ENCODE results near the gene TSHR.

- TF ChIP-seq PATZ1 (CRISPR knock-in tag; IDR thresholded peaks at IDR 0.05; ENCODE audit: borderline replicate concordance) (no peak), ARNTL (CRISPR knock-in tag; IDR thresholded peaks at IDR 0.05; ENCODE audit: borderline replicate concordance, low read depth) (no peak), ZC3H10 (CRISPR knock-in tag; IDR thresholded peaks at IDR 0.05) (no peak), ESRRG (CRISPR knock-in tag; IDR thresholded peaks at IDR 0.05) (no peak), TCF4 (CRISPR knock-in tag; IDR thresholded peaks at IDR 0.05; ENCODE audit: borderline replicate concordance) (no peak), SNAI2 (CRISPR knock-in tag; IDR thresholded peaks at IDR 0.05) (no peak), ZNF8 (CRISPR knock-in tag; IDR thresholded peaks at IDR 0.05) (no peak), ISL1 (CRISPR knock-in tag; IDR thresholded peaks at IDR 0.05) (no peak), CREB5 (CRISPR knock-in tag; IDR thresholded peaks at IDR 0.05; ENCODE audit: low read depth) (no peak), TSHZ2 (CRISPR knock-in tag; IDR thresholded peaks at IDR 0.05) (no peak), ZNF565 (CRISPR knock-in tag; conservative IDR thresholded peaks at IDR 0.05; ENCODE audit: low read depth) (no peak)
Observed at GRCh38 chr14:81105961-81106360, 150.5 kb downstream of the TSHR start.

Measured in SK-N-SH treated with all-trans-retinoic acid at 6 μM for 48 hours (cell line).